ENCODE measurements around the gene AP4S1. TPM values are rescaled to one million over a fixed set of nuclear protein-coding genes. Genes with fewer than 3 reads are reported as not detected.

Gene AP4S1
- total RNA-seq, 1 donor from 2014 or later, result 14.6 TPM

- H3K4me1 ChIP-seq (ENCODE audit: control insufficient read depth in 3 of 3, insufficient read depth in 3 of 3, low read length in 3 of 3), result peaks cover 0 to 2% (median 0%) of the 10 kb centered on the region in 3 donors
- H3K27me3 ChIP-seq (ENCODE audit: control insufficient read depth in 3 of 3, insufficient read depth in 3 of 3, low read length in 3 of 3), result no peaks in the 10 kb centered on the region
- H3K27ac ChIP-seq (ENCODE audit: low read depth, low read length), result no peak overlapping the region
- H3K9me3 ChIP-seq (ENCODE audit: control insufficient read depth in 3 of 3, low read length in 3 of 3), result no peaks in the 10 kb centered on the region
- no peak overlapping the region for H3K9ac ChIP-seq (ENCODE audit: low read depth in 1 of 3, low read length in 3 of 3)
- H3K36me3 ChIP-seq (ENCODE audit: control insufficient read depth in 3 of 3, insufficient read depth in 3 of 3, low read length in 3 of 3), result peaks cover 32 to 52% (median 51%) of the 10 kb centered on the region in 3 donors
- H3K4me3 ChIP-seq (ENCODE audit: low read length in 3 of 3), result no peak overlapping the region
Observed at GRCh38 chr14:31122921-31123320, 97.5 kb downstream of the AP4S1 start.

DNA sequence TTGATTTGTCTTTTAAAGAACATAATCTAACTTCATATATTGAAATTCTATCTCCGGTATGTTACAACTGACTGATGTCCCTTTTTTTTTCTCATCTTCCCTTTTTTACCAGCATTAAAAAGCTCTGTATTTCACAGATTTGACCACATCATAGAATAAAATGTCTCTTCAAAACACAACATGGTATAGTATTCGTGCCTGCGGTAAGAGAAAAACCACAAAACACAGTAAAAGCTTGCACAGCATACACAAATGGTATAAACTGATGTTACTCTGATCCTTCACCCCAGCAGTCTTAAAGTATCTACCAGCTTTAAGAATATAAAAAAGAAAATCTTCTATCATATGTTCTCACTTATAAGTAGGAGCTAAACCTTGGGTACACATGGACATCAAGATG lies 98.7 kb downstream of the AP4S1 start:
- Histone ChIP-seq H3K4me3 (ENCODE audit: low read length in 3 of 3) (no peak overlapping the region), H3K27me3 (ENCODE audit: control insufficient read depth in 3 of 3, insufficient read depth in 3 of 3, low read length in 3 of 3) (no peaks in the 10 kb centered on the region), H3K4me1 (ENCODE audit: control insufficient read depth in 3 of 3, insufficient read depth in 3 of 3, low read length in 3 of 3) (peaks cover 0 to 2% (median 0%) of the 10 kb centered on the region in 3 donors), H3K36me3 (ENCODE audit: control insufficient read depth in 3 of 3, insufficient read depth in 3 of 3, low read length in 3 of 3) (peaks cover 33 to 54% (median 53%) of the 10 kb centered on the region in 3 donors), H3K27ac (ENCODE audit: low read depth, low read length) (no peak overlapping the region), H3K9ac (ENCODE audit: low read depth in 1 of 3, low read length in 3 of 3) (no peak overlapping the region), H3K9me3 (ENCODE audit: control insufficient read depth in 3 of 3, low read length in 3 of 3) (no peaks in the 10 kb centered on the region)

DNA sequence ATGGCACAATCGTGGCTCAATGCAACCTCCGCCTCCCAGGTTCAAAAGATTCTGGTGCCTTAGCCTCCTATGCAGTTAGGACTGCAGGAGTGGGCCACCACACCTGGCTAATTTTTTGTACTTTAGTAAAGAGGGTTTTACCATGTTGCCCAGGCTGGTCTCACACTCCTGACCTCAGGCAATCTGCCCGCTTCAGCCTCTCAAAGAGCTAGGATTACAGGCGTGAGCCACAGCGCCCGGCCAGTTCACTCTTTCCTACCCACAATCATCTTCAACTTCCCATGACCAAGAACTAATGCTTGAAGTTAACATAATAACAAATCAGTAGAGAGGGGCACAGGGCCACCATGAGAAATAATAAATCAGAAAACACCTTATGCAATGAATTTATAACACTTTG lies 99.8 kb downstream of the AP4S1 start:
- no peak overlapping the region for H3K27ac ChIP-seq (ENCODE audit: low read depth, low read length)

GRCh38 chr14:31126680-31127079 lies 101.2 kb downstream of the AP4S1 start:
- no peaks in the 10 kb centered on the region for H3K27me3 ChIP-seq (ENCODE audit: control insufficient read depth in 3 of 3, insufficient read depth in 3 of 3, low read length in 3 of 3)
- no peaks in the 10 kb centered on the region for H3K9me3 ChIP-seq (ENCODE audit: control insufficient read depth in 3 of 3, low read length in 3 of 3)
- H3K27ac ChIP-seq (ENCODE audit: low read depth, low read length), result no peak overlapping the region
- H3K4me1 ChIP-seq (ENCODE audit: control insufficient read depth in 3 of 3, insufficient read depth in 3 of 3, low read length in 3 of 3), result peaks cover 0 to 2% (median 0%) of the 10 kb centered on the region in 3 donors
- H3K4me3 ChIP-seq (ENCODE audit: low read length in 3 of 3), result no peak overlapping the region
- H3K36me3 ChIP-seq (ENCODE audit: control insufficient read depth in 3 of 3, insufficient read depth in 3 of 3, low read length in 3 of 3), result peaks cover 27 to 46% (median 36%) of the 10 kb centered on the region in 3 donors
- H3K9ac ChIP-seq (ENCODE audit: low read depth in 1 of 3, low read length in 3 of 3), result no peak overlapping the region

More for the DNA sequence above, 99.8 kb downstream of the AP4S1 start:
- Histone ChIP-seq H3K9me3 (ENCODE audit: control insufficient read depth in 3 of 3, low read length in 3 of 3) (no peaks in the 10 kb centered on the region), H3K36me3 (ENCODE audit: control insufficient read depth in 3 of 3, insufficient read depth in 3 of 3, low read length in 3 of 3) (peaks cover 34 to 50% (median 48%) of the 10 kb centered on the region in 3 donors), H3K9ac (ENCODE audit: low read depth in 1 of 3, low read length in 3 of 3) (no peak overlapping the region), H3K4me1 (ENCODE audit: control insufficient read depth in 3 of 3, insufficient read depth in 3 of 3, low read length in 3 of 3) (peaks cover 0 to 2% (median 0%) of the 10 kb centered on the region in 3 donors), H3K4me3 (ENCODE audit: low read length in 3 of 3) (no peak overlapping the region), H3K27me3 (ENCODE audit: control insufficient read depth in 3 of 3, insufficient read depth in 3 of 3, low read length in 3 of 3) (no peaks in the 10 kb centered on the region)

DNA sequence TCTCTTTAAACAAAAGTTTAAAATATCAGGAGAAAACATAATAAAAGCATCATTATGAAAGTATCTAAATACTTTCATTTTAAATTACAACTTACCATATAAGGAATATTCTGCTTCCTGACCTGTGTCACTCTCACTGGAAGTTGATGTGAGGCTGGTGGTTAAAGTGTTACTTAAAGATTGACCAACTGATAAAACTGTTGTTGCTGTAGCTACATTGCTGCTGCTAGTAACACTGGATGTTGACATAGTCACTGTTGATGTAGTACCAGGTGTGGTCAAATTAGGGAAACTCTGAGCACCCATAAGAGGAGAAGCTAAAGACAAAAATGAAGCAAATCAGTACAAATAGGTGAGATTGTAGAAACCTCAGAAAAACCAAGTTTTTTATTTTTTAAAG lies 102.2 kb downstream of the AP4S1 start:
- Histone ChIP-seq H3K36me3 (ENCODE audit: control insufficient read depth in 3 of 3, insufficient read depth in 3 of 3, low read length in 3 of 3) (peaks cover 18 to 39% (median 26%) of the 10 kb centered on the region in 3 donors), H3K9me3 (ENCODE audit: control insufficient read depth in 3 of 3, low read length in 3 of 3) (no peaks in the 10 kb centered on the region), H3K9ac (ENCODE audit: low read depth in 1 of 3, low read length in 3 of 3) (no peak overlapping the region), H3K27me3 (ENCODE audit: control insufficient read depth in 3 of 3, insufficient read depth in 3 of 3, low read length in 3 of 3) (no peaks in the 10 kb centered on the region), H3K27ac (ENCODE audit: low read depth, low read length) (no peak overlapping the region), H3K4me1 (ENCODE audit: control insufficient read depth in 3 of 3, insufficient read depth in 3 of 3, low read length in 3 of 3) (peaks cover 0 to 2% (median 0%) of the 10 kb centered on the region in 3 donors), H3K4me3 (ENCODE audit: low read length in 3 of 3) (no peak overlapping the region)

- Histone ChIP-seq H3K36me3 (ENCODE audit: control insufficient read depth in 3 of 3, insufficient read depth in 3 of 3, low read length in 3 of 3) (peaks cover 20 to 40% (median 27%) of the 10 kb centered on the region in 3 donors), H3K27me3 (ENCODE audit: control insufficient read depth in 3 of 3, insufficient read depth in 3 of 3, low read length in 3 of 3) (no peaks in the 10 kb centered on the region), H3K9ac (ENCODE audit: low read depth in 1 of 3, low read length in 3 of 3) (no peak overlapping the region), H3K27ac (ENCODE audit: low read depth, low read length) (no peak overlapping the region), H3K9me3 (ENCODE audit: control insufficient read depth in 3 of 3, low read length in 3 of 3) (no peaks in the 10 kb centered on the region), H3K4me3 (ENCODE audit: low read length in 3 of 3) (no peak overlapping the region), H3K4me1 (ENCODE audit: control insufficient read depth in 3 of 3, insufficient read depth in 3 of 3, low read length in 3 of 3) (peaks cover 0 to 2% (median 0%) of the 10 kb centered on the region in 3 donors)
Observed at GRCh38 chr14:31128601-31129526, 103.4 kb downstream of the AP4S1 start.

DNA sequence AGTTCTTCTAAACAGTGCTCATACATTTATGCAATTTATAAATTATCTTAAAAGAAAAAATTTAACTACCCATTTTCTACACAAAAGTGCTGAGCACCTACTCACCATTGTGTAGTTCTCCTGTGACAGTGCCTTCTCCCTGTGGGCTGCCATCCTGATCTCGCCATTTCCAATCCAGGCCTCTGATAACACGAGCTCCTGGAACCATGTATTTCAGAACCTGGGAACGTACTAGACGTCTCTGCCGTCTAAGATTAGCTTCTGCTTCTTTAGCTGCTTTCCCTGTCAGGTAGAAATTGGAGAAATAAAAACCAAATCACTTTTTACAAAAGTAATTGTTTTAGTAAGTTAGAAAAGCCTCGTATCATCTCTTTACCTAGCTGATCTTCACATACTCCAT lies 107.7 kb downstream of the AP4S1 start:
- H3K4me3 ChIP-seq (ENCODE audit: low read length in 3 of 3), result no peak overlapping the region
- peaks cover 25 to 60% (median 43%) of the 10 kb centered on the region in 3 donors for H3K36me3 ChIP-seq (ENCODE audit: control insufficient read depth in 3 of 3, insufficient read depth in 3 of 3, low read length in 3 of 3)
- no peak overlapping the region for H3K27ac ChIP-seq (ENCODE audit: low read depth, low read length)
- no peaks in the 10 kb centered on the region for H3K4me1 ChIP-seq (ENCODE audit: control insufficient read depth in 3 of 3, insufficient read depth in 3 of 3, low read length in 3 of 3)
- H3K9me3 ChIP-seq (ENCODE audit: control insufficient read depth in 3 of 3, low read length in 3 of 3), result no peaks in the 10 kb centered on the region
- no peaks in the 10 kb centered on the region for H3K27me3 ChIP-seq (ENCODE audit: control insufficient read depth in 3 of 3, insufficient read depth in 3 of 3, low read length in 3 of 3)
- H3K9ac ChIP-seq (ENCODE audit: low read depth in 1 of 3, low read length in 3 of 3), result no peak overlapping the region

GRCh38 chr14:31137214-31137889 lies 111.9 kb downstream of the AP4S1 start:
- Histone ChIP-seq H3K27ac (ENCODE audit: low read depth, low read length) (no peak overlapping the region), H3K4me3 (ENCODE audit: low read length in 3 of 3) (no peak overlapping the region), H3K4me1 (ENCODE audit: control insufficient read depth in 3 of 3, insufficient read depth in 3 of 3, low read length in 3 of 3) (peaks cover under 1% of the 10 kb centered on the region in 3 donors), H3K36me3 (ENCODE audit: control insufficient read depth in 3 of 3, insufficient read depth in 3 of 3, low read length in 3 of 3) (peaks cover 32 to 59% (median 44%) of the 10 kb centered on the region in 3 donors), H3K9me3 (ENCODE audit: control insufficient read depth in 3 of 3, low read length in 3 of 3) (no peaks in the 10 kb centered on the region), H3K27me3 (ENCODE audit: control insufficient read depth in 3 of 3, insufficient read depth in 3 of 3, low read length in 3 of 3) (no peaks in the 10 kb centered on the region), H3K9ac (ENCODE audit: low read depth in 1 of 3, low read length in 3 of 3) (no peak overlapping the region)

- H3K9ac ChIP-seq (ENCODE audit: low read depth in 1 of 3, low read length in 3 of 3), result no peak overlapping the region
- H3K4me1 ChIP-seq (ENCODE audit: control insufficient read depth in 3 of 3, insufficient read depth in 3 of 3, low read length in 3 of 3), result peaks cover 4 to 5% (median 5%) of the 10 kb centered on the region in 3 donors
- no peaks in the 10 kb centered on the region for H3K9me3 ChIP-seq (ENCODE audit: control insufficient read depth in 3 of 3, low read length in 3 of 3)
- peaks cover 29 to 50% (median 43%) of the 10 kb centered on the region in 3 donors for H3K36me3 ChIP-seq (ENCODE audit: control insufficient read depth in 3 of 3, insufficient read depth in 3 of 3, low read length in 3 of 3)
- H3K27ac ChIP-seq (ENCODE audit: low read depth, low read length), result no peak overlapping the region
- no peaks in the 10 kb centered on the region for H3K27me3 ChIP-seq (ENCODE audit: control insufficient read depth in 3 of 3, insufficient read depth in 3 of 3, low read length in 3 of 3)
- H3K4me3 ChIP-seq (ENCODE audit: low read length in 3 of 3), result no peak overlapping the region
Observed at GRCh38 chr14:31138301-31138700, 112.9 kb downstream of the AP4S1 start.
